OCI-LY7 (cell line): ENCODE data around the gene AKT1. TPM values are rescaled to one million over a fixed set of nuclear protein-coding genes. Genes with fewer than 3 reads are reported as not detected.

Experiments
- BruUV-seq: library from RNA; stranded (reverse); fragments of 400-500 nt; replicated peaks from 2 replicates; lab custom pipeline; 2021; lab: Mats Ljungman, UMichigan
- CTCF ChIA-PET: fragments of 300-600 bp; sonication (Branson Sonifier 250); formaldehyde crosslinking; loops from one replicate; lab custom pipeline; 2022; ENCODE audit warnings: antibody characterized with exemption; ENCODE audit not compliant: unreplicated experiment; lab: Charles Lee
- POLR2A ChIA-PET: fragments of 300-600 bp; sonication (Branson Sonifier 250); formaldehyde crosslinking; loops from one replicate; lab custom pipeline; 2022; ENCODE audit warnings: antibody characterized with exemption; lab: Charles Lee
- DNase-seq: peaks from one replicate; pipeline ENCODE4 v3.0.0-alpha.2; 2015; ENCODE audit warnings: low spot score
- H2AFZ ChIP-seq: fragments of 200-600 bp; sonication (generic), shearing (Covaris generic); 2 replicates; pipeline ENCODE4 v1.6.1; 2014; ENCODE audit warnings: mild to moderate bottlenecking, antibody characterized with exemption, low read length, moderate library complexity
- H3K27ac ChIP-seq: fragments of 200-600 bp; sonication (generic); 2 replicates; pipeline ENCODE4 v1.5.1; 2014; ENCODE audit warnings: mixed run types, low read depth, mild to moderate bottlenecking, moderate library complexity, low read length, inconsistent platforms; ENCODE audit not compliant: poor library complexity, severe bottlenecking
- H3K36me3 ChIP-seq: fragments of 200-600 bp; sonication (generic); 2 replicates; pipeline ENCODE4 v1.6.1; 2014; ENCODE audit warnings: mild to moderate bottlenecking, antibody characterized with exemption, low read length, moderate library complexity, mixed read lengths; ENCODE audit not compliant: insufficient read depth
- H3K4me1 ChIP-seq: fragments of 200-600 bp; sonication (generic); 2 replicates; pipeline ENCODE4 v1.5.1; 2014; ENCODE audit warnings: mild to moderate bottlenecking, low read length; ENCODE audit not compliant: insufficient read depth, poor library complexity, severe bottlenecking
- H3K4me2 ChIP-seq: fragments of 200-600 bp; sonication (generic); 2 replicates; pipeline ENCODE4 v1.6.1; 2014; ENCODE audit warnings: mild to moderate bottlenecking, low read length
- H3K4me3 ChIP-seq: fragments of 200-600 bp; sonication (generic); 2 replicates; pipeline ENCODE4 v1.5.1; 2014; ENCODE audit warnings: mild to moderate bottlenecking, low read depth, low read length; ENCODE audit not compliant: poor library complexity, severe bottlenecking
- H3K79me2 ChIP-seq: fragments of 200-600 bp; sonication (generic); 2 replicates; pipeline ENCODE4 v1.6.1; 2016; ENCODE audit warnings: low read depth, mild to moderate bottlenecking, low read length, moderate library complexity, mixed read lengths; ENCODE audit not compliant: insufficient read depth
- H3K9me2 ChIP-seq: fragments of 200-600 bp; sonication (generic); 2 replicates; pipeline ENCODE4 v1.6.1; 2016; ENCODE audit warnings: mild to moderate bottlenecking, low read length, mixed read lengths; ENCODE audit not compliant: insufficient read depth
- H3K9me3 ChIP-seq: fragments of 200-600 bp; sonication (generic); 2 replicates; pipeline ENCODE4 v1.6.1; 2014; ENCODE audit warnings: mild to moderate bottlenecking, mixed run types, low read length, mixed read lengths
- H4K20me1 ChIP-seq: fragments of 200-600 bp; sonication (generic); 2 replicates; pipeline ENCODE4 v1.6.1; 2014; ENCODE audit warnings: mild to moderate bottlenecking, antibody characterized with exemption, low read length, moderate library complexity, mixed read lengths; ENCODE audit not compliant: insufficient read depth
- CTCF ChIP-seq: fragments of 200-600 bp; sonication (generic); conservative IDR thresholded peaks from 2 replicates; pipeline ENCODE4 v1.5.1; 2014; ENCODE audit warnings: mild to moderate bottlenecking, antibody characterized with exemption, low read length, moderate library complexity, mixed read lengths
- EZH2phosphoT487 ChIP-seq: fragments of 200-600 bp; sonication (generic); IDR thresholded peaks from 2 replicates; pipeline ENCODE4 v1.6.1; 2018; ENCODE audit warnings: low read depth, borderline replicate concordance, mild to moderate bottlenecking, mixed run types, antibody characterized with exemption, low read length, moderate library complexity, mixed read lengths
- intact Hi-C: fragments of 100-400 bp; cut with micrococcal nuclease; formaldehyde crosslinking; loops from one replicate; pipeline ENCODE4 v1.10.0; 2022; ENCODE audit not compliant: unreplicated experiment
- total RNA-seq, 2 experiments: library from RNA; depleted of rRNA in 1 of 2; stranded (reverse); fragments of >200 nt in 1 of 2; shearing (Covaris generic) in 1 of 2; gene quantifications; 2 replicates each; pipeline ENCODE4 v1.2.3, GENCODE V29; 2014 to 2022

The AKT1 gene
- total RNA-seq, 2 experiments from 2014 or later: 75.4 to 108 TPM

- ChIA-PET CTCF (no interaction called here), POLR2A (no interaction called here)
- H3K9me3 ChIP-seq: no peaks in the 10 kb centered on the region
- H3K4me1 ChIP-seq: peaks cover 38% of the 10 kb centered on the region
- H3K9me2 ChIP-seq: no peaks in the 10 kb centered on the region
- no peak overlapping the region for H3K4me2 ChIP-seq
- H3K27ac ChIP-seq: peak overlapping the region; percentile 61
- TF ChIP-seq CTCF (no peak), EZH2phosphoT487 (no peak)
- peaks cover 14% of the 10 kb centered on the region for H4K20me1 ChIP-seq
- no TSS peak for BruUV-seq
- no peak for DNase-seq
- H2AFZ ChIP-seq: no peak overlapping the region
- H3K4me3 ChIP-seq: no peak overlapping the region
- intact Hi-C loops: loop anchor here (10.0 kb wide), 1 partner anchor 267 kb away; the partner anchor contains the start of gene CDCA4
- H3K36me3 ChIP-seq: peaks cover 81% of the 10 kb centered on the region
- H3K79me2 ChIP-seq: peaks cover 38% of the 10 kb centered on the region
Observed at GRCh38 chr14:104757681-104758392, 37.7 kb downstream of the AKT1 start.

- Histone ChIP-seq H3K36me3 (peaks cover 77% of the 10 kb centered on the region), H3K4me3 (no peak overlapping the region), H3K27ac (peak overlapping the region; percentile 61), H3K79me2 (peaks cover 38% of the 10 kb centered on the region), H3K4me1 (peaks cover 39% of the 10 kb centered on the region), H3K9me3 (no peaks in the 10 kb centered on the region), H3K4me2 (peak overlapping the region; percentile 49; the same call in 1 of the 2 replicates), H4K20me1 (peaks cover 14% of the 10 kb centered on the region), H3K9me2 (no peaks in the 10 kb centered on the region), H2AFZ (no peak overlapping the region)
- TF ChIP-seq EZH2phosphoT487 (no peak), CTCF (no peak)
- intact Hi-C loops: loop anchor here (10.0 kb wide), 1 partner anchor 268 kb away; the partner anchor contains the start of gene CDCA4
- ChIA-PET CTCF (no interaction called here), POLR2A (no interaction called here)
- BruUV-seq: no TSS peak
- DNase-seq: no peak
Observed at GRCh38 chr14:104757238-104757585, 38.3 kb downstream of the AKT1 start.
